ENCODE results near the gene HOXA9. TPM values are rescaled to one million over a fixed set of nuclear protein-coding genes. Genes with fewer than 3 reads are reported as not detected.
A peak's percentile ranks its signal among the peaks of the same experiment; 100 is the strongest.

The HOXA9 gene
- total RNA-seq, 1 experiment from 2014 or later, result 91.0 TPM

DNA sequence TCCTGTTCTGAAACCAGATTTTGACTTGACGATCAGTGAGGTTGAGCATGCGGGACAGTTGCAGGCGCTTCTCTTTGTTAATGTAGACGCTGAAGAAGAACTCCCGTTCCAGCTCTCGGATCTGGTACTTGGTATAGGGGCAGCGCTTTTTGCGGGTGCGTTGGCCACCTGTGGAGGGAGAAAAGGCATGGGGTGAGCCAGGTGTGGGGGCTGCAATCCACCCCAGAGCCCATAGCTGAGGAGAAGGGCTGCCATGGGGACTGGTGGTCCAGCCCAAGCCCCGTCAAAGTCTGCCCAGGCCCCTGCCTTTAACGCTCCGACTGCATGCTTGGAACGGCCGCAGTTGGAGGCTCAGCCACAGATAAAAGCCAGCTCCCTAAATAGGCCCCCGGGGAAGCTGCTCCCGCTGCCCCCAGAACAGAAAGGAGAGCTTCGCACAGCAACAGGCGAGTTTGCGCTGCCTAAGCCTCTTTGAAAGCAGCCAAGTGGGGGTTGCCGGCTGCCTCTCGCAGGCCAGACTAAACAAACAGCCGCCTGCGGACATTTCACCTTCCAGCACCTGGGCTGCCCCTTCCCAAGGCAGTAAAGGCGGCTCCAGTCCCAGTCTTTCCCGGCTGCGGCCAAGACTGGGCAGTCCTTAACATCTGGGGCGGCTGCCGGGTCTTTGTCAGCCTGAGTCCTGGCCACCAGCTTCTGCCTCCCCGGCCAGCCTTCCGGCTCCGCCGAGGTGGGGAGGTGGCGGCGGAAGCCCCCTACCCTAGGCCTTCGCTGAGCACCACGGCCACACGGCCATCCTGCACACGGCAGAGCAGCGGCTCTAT lies 17.7 kb upstream of the HOXA9 start:
- no TSS peak for BruUV-seq (replicated peaks)
- H4K20me1 ChIP-seq (ENCODE audit: insufficient read depth), result no peaks in the 10 kb centered on the region
- no peaks in the 10 kb centered on the region for H3K36me3 ChIP-seq (ENCODE audit: control insufficient read depth in 1 of 2, insufficient read depth in 2 of 2, low read length in 2 of 2)
- H3K4me2 ChIP-seq (ENCODE audit: low read length), result peak overlapping the region; percentile 100
- H3K4me1 ChIP-seq (ENCODE audit: control insufficient read depth in 1 of 2, insufficient read depth in 2 of 2, low read length in 2 of 2), result peaks cover 28 to 54% of the 10 kb centered on the region in 2 experiments
- ChIA-PET RAD21 (ENCODE audit: low non-redundant PET in 1 of 2, low total read pairs in 2 of 2, uncharacterized antibody in 2 of 2, unreplicated experiment in 2 of 2) (no interaction called here), CTCF (interaction anchor here (1.4 kb wide), 1 partner anchor 13 kb away, joined by 5 read pairs; no protein-coding TSS in a partner anchor), POLR2A (interaction anchor here (1.6 kb wide), 1 partner anchor 13 kb away, joined by 3 read pairs; no protein-coding TSS in a partner anchor)
- no peak overlapping the region for H2AFZ ChIP-seq (ENCODE audit: low read depth, low read length, poor library complexity, severe bottlenecking)
- peak overlapping the region; percentile 85 for H3K9ac ChIP-seq (ENCODE audit: low read length)
- no peaks in the 10 kb centered on the region for H3K9me3 ChIP-seq (ENCODE audit: control insufficient read depth in 1 of 2, insufficient read depth in 1 of 2, low read depth in 1 of 2, low read length in 2 of 2)
- no peaks in the 10 kb centered on the region for H3K9me2 ChIP-seq (ENCODE audit: insufficient read depth)
- H3K4me3 ChIP-seq (replicated peaks in 1 of 2; ENCODE audit: low read depth in 1 of 2, low read length in 2 of 2), result peak overlapping the region; percentile 70 to 85
- H3K27me3 ChIP-seq (ENCODE audit: insufficient read depth, low read length), result no peaks in the 10 kb centered on the region
- TF ChIP-seq, protein P1, sequence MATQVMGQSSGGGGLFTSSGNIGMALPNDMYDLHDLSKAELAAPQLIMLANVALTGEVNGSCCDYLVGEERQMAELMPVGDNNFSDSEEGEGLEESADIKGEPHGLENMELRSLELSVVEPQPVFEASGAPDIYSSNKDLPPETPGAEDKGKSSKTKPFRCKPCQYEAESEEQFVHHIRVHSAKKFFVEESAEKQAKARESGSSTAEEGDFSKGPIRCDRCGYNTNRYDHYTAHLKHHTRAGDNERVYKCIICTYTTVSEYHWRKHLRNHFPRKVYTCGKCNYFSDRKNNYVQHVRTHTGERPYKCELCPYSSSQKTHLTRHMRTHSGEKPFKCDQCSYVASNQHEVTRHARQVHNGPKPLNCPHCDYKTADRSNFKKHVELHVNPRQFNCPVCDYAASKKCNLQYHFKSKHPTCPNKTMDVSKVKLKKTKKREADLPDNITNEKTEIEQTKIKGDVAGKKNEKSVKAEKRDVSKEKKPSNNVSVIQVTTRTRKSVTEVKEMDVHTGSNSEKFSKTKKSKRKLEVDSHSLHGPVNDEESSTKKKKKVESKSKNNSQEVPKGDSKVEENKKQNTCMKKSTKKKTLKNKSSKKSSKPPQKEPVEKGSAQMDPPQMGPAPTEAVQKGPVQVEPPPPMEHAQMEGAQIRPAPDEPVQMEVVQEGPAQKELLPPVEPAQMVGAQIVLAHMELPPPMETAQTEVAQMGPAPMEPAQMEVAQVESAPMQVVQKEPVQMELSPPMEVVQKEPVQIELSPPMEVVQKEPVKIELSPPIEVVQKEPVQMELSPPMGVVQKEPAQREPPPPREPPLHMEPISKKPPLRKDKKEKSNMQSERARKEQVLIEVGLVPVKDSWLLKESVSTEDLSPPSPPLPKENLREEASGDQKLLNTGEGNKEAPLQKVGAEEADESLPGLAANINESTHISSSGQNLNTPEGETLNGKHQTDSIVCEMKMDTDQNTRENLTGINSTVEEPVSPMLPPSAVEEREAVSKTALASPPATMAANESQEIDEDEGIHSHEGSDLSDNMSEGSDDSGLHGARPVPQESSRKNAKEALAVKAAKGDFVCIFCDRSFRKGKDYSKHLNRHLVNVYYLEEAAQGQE (IDR thresholded peaks at IDR 0.05; ENCODE audit: low read depth), result no peak
- TF ChIP-seq, protein P2, sequence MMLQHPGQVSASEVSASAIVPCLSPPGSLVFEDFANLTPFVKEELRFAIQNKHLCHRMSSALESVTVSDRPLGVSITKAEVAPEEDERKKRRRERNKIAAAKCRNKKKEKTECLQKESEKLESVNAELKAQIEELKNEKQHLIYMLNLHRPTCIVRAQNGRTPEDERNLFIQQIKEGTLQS (IDR thresholded peaks at IDR 0.05), result no peak
- H3K79me2 ChIP-seq (ENCODE audit: insufficient read depth, low read length), result peaks cover 19% of the 10 kb centered on the region; the same call in 1 of the 2 replicates
- peak overlapping the region; percentile 88 for H3K27ac ChIP-seq (ENCODE audit: low read depth, low read length)
- intact Hi-C loops (cut with micrococcal nuclease), result no loop called here
- DNase-seq (ENCODE audit: low read depth, low spot score) (no peak), ATAC-seq (no peak)
